ENCODE measurements around the gene CNTN5. TPM values are rescaled to one million over a fixed set of nuclear protein-coding genes. Genes with fewer than 3 reads are reported as not detected.

The CNTN5 gene
- total RNA-seq, 4 donors from 2014 or later: 0.16 TPM; not detected in 3

GRCh38 chr11:100190395-100190794, 1169.6 kb downstream of the CNTN5 start:
- Histone ChIP-seq H3K4me1 (no peaks in the 10 kb centered on the region), H3K9me3 (no peaks in the 10 kb centered on the region), H3K36me3 (no peaks in the 10 kb centered on the region), H3K4me3 (no peak overlapping the region), H3K27ac (no peak overlapping the region), H3K27me3 (no peaks in the 10 kb centered on the region)
- in situ Hi-C loops (cut with MboI; ENCODE audit: low sequenced_read_pairs in 4 of 4) (no loop called here), intact Hi-C loops (cut with DNase I; ENCODE audit: low total_unique reads) (no loop called here)
- no peak for ATAC-seq
- TF ChIP-seq CTCF (IDR thresholded peaks at IDR 0.05 in 4 of 5, conservative IDR thresholded peaks at IDR 0.05 in 1 of 5) (no peak), POLR2A (IDR thresholded peaks at IDR 0.05) (no peak)
- DNase-seq: no peak

DNA sequence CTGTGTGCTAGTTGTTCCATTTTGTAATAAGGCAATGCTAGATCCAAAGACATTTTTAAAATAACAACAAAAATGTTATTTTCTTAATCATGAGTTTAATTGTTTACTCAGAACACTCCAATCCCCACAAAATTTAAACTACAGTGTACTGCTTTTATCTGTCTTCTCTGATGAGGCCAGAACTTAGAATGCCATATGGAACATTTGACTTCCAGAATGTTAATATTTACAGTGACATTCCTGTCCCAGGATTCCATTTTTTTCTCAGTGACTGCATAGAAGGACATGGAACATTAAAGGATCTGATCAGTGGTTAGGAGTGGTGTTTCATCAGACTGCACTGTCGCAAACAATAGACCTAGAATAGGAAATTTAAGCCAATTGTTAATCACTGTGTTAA, 1171.4 kb downstream of the CNTN5 start:
- Histone ChIP-seq H3K27me3 (no peaks in the 10 kb centered on the region), H3K9me3 (no peaks in the 10 kb centered on the region), H3K36me3 (no peaks in the 10 kb centered on the region), H3K27ac (no peak overlapping the region), H3K4me1 (no peaks in the 10 kb centered on the region), H3K4me3 (no peak overlapping the region)
- DNase-seq (no peak), ATAC-seq (no peak)
- TF ChIP-seq CTCF (IDR thresholded peaks at IDR 0.05 in 4 of 5, conservative IDR thresholded peaks at IDR 0.05 in 1 of 5): no peak
- TF ChIP-seq POLR2A (IDR thresholded peaks at IDR 0.05): no peak
- intact Hi-C loops (cut with DNase I; ENCODE audit: low total_unique reads) (no loop called here), in situ Hi-C loops (cut with MboI; ENCODE audit: low sequenced_read_pairs in 4 of 4) (no loop called here)

DNA sequence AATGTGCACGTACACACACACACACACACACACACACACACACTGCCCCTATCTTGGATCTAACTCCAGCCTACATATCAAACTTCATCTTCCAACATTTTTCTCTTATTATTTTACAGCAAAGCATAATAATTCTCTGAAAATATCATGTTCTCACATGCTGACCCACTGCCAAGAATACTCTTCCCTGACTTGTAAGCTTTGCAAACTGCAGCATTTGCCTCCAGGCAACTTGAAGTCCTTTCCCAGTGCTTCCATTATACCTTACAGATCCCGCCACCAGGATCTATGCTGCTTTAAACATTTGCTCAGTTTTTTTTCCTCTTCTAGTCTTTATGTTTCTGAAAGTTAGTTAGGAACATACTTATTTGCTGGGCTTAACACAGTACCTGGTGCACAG, 1183.0 kb downstream of the CNTN5 start:
- in situ Hi-C loops (cut with MboI; ENCODE audit: low sequenced_read_pairs in 4 of 4) (no loop called here), intact Hi-C loops (cut with DNase I; ENCODE audit: low total_unique reads) (no loop called here)
- Histone ChIP-seq H3K4me1 (no peaks in the 10 kb centered on the region), H3K27ac (no peak overlapping the region), H3K27me3 (no peaks in the 10 kb centered on the region), H3K4me3 (no peak overlapping the region), H3K9me3 (no peaks in the 10 kb centered on the region), H3K36me3 (no peaks in the 10 kb centered on the region)
- ATAC-seq (no peak), DNase-seq (no peak)
- TF ChIP-seq POLR2A (IDR thresholded peaks at IDR 0.05) (no peak), CTCF (IDR thresholded peaks at IDR 0.05 in 4 of 5, conservative IDR thresholded peaks at IDR 0.05 in 1 of 5) (no peak)

DNA sequence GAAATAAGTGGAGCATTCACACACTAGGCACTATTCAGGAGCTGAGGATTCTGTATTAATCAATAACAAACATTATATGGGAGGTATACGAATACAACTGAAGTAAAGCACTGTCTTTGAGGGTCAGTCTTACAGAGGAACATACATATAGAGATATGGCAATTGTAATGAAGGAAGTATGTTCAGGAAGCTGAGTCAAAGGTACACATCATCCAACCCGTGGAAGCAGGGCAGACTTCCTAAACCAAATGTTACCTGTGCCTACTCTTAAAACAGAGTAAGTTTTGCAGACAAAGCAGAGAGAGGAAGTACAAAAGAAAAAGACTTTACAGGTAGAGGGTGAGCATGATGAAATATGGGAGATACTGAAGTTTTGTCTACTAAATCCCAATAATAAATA, 1185.2 kb downstream of the CNTN5 start:
- in situ Hi-C loops (cut with MboI; ENCODE audit: low sequenced_read_pairs in 4 of 4): no loop called here
- TF ChIP-seq CTCF (IDR thresholded peaks at IDR 0.05 in 4 of 5, conservative IDR thresholded peaks at IDR 0.05 in 1 of 5): no peak
- no peak for TF ChIP-seq POLR2A (IDR thresholded peaks at IDR 0.05)
- intact Hi-C loops (cut with DNase I; ENCODE audit: low total_unique reads): no loop called here
- no peaks in the 10 kb centered on the region for H3K9me3 ChIP-seq
- no peaks in the 10 kb centered on the region for H3K27me3 ChIP-seq
- no peaks in the 10 kb centered on the region for H3K36me3 ChIP-seq
- no peak for DNase-seq
- H3K27ac ChIP-seq: no peak overlapping the region
- no peak for ATAC-seq
- H3K4me3 ChIP-seq: no peak overlapping the region
- H3K4me1 ChIP-seq: no peaks in the 10 kb centered on the region

DNA sequence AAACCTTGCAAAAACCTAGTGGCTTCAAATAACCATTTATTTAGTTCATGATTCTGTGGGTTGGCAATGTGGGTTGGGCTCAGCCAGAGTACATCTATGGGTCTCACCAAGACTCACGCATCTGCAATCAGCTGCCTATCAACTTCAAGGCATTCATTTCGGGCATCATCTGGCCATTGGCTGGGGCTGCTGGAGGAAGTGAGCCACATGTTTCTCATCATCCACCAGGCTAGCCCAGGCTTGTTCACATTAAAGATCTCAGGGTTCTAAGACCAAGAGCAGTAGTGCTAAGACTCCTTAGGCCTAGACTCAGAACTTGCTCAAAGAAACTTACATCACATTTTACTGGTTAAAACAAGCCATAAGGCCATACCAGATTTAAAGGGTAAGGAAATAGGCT, 1187.5 kb downstream of the CNTN5 start:
- in situ Hi-C loops (cut with MboI; ENCODE audit: low sequenced_read_pairs in 4 of 4) (no loop called here), intact Hi-C loops (cut with DNase I; ENCODE audit: low total_unique reads) (no loop called here)
- no peaks in the 10 kb centered on the region for H3K9me3 ChIP-seq
- no peak overlapping the region for H3K4me3 ChIP-seq
- H3K27me3 ChIP-seq: no peaks in the 10 kb centered on the region
- no peaks in the 10 kb centered on the region for H3K36me3 ChIP-seq
- TF ChIP-seq CTCF (IDR thresholded peaks at IDR 0.05 in 4 of 5, conservative IDR thresholded peaks at IDR 0.05 in 1 of 5) (no peak), POLR2A (IDR thresholded peaks at IDR 0.05) (no peak)
- no peaks in the 10 kb centered on the region for H3K4me1 ChIP-seq
- H3K27ac ChIP-seq: no peak overlapping the region
- DNase-seq: no peak
- ATAC-seq: no peak

Measured in gastrocnemius medialis (tissue), 4 donors.